C4-2B (cell line): ENCODE results near the gene PLS1.
A peak's percentile ranks its signal among the peaks of the same experiment; 100 is the strongest.

Experiments used
- H3K27ac ChIP-seq: fragments of 450-650 bp; 2 replicates; pipeline ENCODE4 v1.5.1; 2017
- ZFX ChIP-seq: fragments of 450-650 bp; IDR thresholded peaks from 2 replicates; pipeline ENCODE4 v1.6.1; 2017
- TF ChIP-seq, protein P1 (sequence below): fragments of 450-650 bp; conservative IDR thresholded peaks from 2 replicates; pipeline ENCODE4 v1.5.1; 2017; ENCODE audit warnings: mild to moderate bottlenecking

Gene PLS1

DNA sequence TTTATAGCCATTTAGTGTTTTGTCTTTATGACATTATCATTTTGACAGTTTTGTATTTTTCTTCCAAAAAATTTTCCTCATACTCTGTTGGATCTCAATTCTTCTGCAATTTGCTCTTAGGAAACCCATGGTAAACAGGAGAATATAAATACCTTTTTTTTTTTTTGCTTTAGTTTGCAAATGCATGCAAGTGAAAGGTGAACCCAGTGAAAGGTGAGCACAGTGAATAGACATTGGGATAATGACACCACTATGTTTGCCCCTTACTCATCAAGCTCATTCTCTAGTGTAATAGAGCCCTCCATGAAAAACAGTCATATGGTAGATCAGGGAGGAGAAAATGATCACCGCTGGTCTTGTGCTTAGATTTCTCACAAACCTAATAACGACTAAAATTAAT, 68.6 kb downstream of the PLS1 start:
- H3K27ac ChIP-seq, result no peak overlapping the region
- TF ChIP-seq ZFX, result no peak
- TF ChIP-seq, protein P1, sequence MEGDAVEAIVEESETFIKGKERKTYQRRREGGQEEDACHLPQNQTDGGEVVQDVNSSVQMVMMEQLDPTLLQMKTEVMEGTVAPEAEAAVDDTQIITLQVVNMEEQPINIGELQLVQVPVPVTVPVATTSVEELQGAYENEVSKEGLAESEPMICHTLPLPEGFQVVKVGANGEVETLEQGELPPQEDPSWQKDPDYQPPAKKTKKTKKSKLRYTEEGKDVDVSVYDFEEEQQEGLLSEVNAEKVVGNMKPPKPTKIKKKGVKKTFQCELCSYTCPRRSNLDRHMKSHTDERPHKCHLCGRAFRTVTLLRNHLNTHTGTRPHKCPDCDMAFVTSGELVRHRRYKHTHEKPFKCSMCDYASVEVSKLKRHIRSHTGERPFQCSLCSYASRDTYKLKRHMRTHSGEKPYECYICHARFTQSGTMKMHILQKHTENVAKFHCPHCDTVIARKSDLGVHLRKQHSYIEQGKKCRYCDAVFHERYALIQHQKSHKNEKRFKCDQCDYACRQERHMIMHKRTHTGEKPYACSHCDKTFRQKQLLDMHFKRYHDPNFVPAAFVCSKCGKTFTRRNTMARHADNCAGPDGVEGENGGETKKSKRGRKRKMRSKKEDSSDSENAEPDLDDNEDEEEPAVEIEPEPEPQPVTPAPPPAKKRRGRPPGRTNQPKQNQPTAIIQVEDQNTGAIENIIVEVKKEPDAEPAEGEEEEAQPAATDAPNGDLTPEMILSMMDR, result no peak

GRCh38 chr3:142670120-142670519, 73.9 kb downstream of the PLS1 start:
- H3K27ac ChIP-seq, result no peak overlapping the region
- TF ChIP-seq, protein P1, result no peak
- no peak for TF ChIP-seq ZFX

GRCh38 chr3:142676151-142676550, 80.0 kb downstream of the PLS1 start:
- H3K27ac ChIP-seq, result no peak overlapping the region
- TF ChIP-seq, protein P1, result no peak
- no peak for TF ChIP-seq ZFX

GRCh38 chr3:142680710-142681109, 84.5 kb downstream of the PLS1 start:
- TF ChIP-seq, protein P1, result peak; percentile 32
- TF ChIP-seq ZFX, result no peak
- H3K27ac ChIP-seq, result no peak overlapping the region

- H3K27ac ChIP-seq, result no peak overlapping the region
- no peak for TF ChIP-seq ZFX
- TF ChIP-seq, protein P1, result no peak
These were observed 94.4 kb downstream of the PLS1 start for GRCh38 chr3:142690613-142691012.

DNA sequence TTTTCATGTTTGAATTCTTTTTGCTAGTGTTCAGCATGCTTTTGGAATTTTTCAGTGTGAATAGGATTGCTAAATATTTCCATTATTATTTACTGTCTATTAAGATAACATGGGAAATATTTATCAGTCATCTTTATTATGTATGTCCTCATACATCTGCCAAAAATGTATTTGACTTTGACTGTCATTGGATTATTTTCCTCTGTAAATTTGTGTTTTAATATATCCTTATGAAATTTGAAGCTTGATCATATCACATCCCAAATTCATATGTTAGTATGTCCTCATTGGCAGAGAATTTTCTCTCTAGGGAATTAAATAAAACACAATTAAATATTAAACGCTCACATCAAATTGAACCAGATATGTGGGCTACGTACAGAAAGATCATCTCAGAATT, 95.3 kb downstream of the PLS1 start:
- no peak overlapping the region for H3K27ac ChIP-seq
- TF ChIP-seq ZFX, result no peak
- TF ChIP-seq, protein P1, result no peak

GRCh38 chr3:142693136-142693853, 97.1 kb downstream of the PLS1 start:
- TF ChIP-seq, protein P1, result no peak
- no peak for TF ChIP-seq ZFX
- H3K27ac ChIP-seq, result no peak overlapping the region
